ENCODE data around the gene SERPINB3. TPM values are rescaled to one million over a fixed set of nuclear protein-coding genes. Genes with fewer than 3 reads are reported as not detected.

SERPINB3 gene
- total RNA-seq, 2 experiments from 2014 or later = not detected

GRCh38 chr18:63627819-63628218, 33.9 kb downstream of the SERPINB3 start:
- H3K36me3 Mint-ChIP-seq = no peaks in the 10 kb centered on the region
- DNase-seq (no peak), ATAC-seq (no peak)
- no peaks in the 10 kb centered on the region for H3K27me3 Mint-ChIP-seq
- CTCF ChIA-PET = no interaction called here
- H3K9me3 Mint-ChIP-seq (ENCODE audit: low read depth) = peaks cover 23% of the 10 kb centered on the region
- H3K27ac Mint-ChIP-seq = no peak overlapping the region
- no peaks in the 10 kb centered on the region for H3K4me1 Mint-ChIP-seq
- no peak overlapping the region for H3K4me3 Mint-ChIP-seq

DNA sequence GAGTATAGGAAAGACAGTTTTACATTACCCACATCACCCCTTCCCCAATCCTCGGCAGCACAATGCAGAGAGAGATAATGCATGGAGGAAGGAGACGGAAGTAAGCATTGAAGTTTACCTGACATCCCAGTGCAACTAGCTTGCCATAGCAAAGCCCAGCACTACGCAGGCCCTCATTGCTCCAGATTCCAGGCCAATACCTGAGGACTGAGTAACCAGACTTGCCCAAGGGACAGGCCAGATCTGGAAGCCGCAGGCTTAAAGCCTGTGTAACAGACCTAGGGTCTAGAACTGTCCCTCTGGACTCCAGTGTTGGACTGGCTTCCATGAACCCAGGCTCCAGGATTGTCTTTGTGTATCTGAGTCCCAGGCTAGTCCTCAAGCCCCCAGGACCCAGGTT, 35.3 kb downstream of the SERPINB3 start:
- no peak overlapping the region for H3K4me3 Mint-ChIP-seq
- no peaks in the 10 kb centered on the region for H3K36me3 Mint-ChIP-seq
- no peaks in the 10 kb centered on the region for H3K4me1 Mint-ChIP-seq
- CTCF ChIA-PET = no interaction called here
- H3K27ac Mint-ChIP-seq = no peak overlapping the region
- ATAC-seq = no peak
- peaks cover 21% of the 10 kb centered on the region for H3K9me3 Mint-ChIP-seq (ENCODE audit: low read depth)
- DNase-seq = no peak
- no peaks in the 10 kb centered on the region for H3K27me3 Mint-ChIP-seq

- ATAC-seq (no peak), DNase-seq (no peak)
- Mint-ChIP-seq H3K4me1 (no peaks in the 10 kb centered on the region), H3K27me3 (no peaks in the 10 kb centered on the region), H3K9me3 (ENCODE audit: low read depth) (peaks cover 21% of the 10 kb centered on the region), H3K36me3 (no peaks in the 10 kb centered on the region), H3K27ac (no peak overlapping the region), H3K4me3 (no peak overlapping the region)
- CTCF ChIA-PET = no interaction called here
Observed at GRCh38 chr18:63624863-63625262, 36.8 kb downstream of the SERPINB3 start.

- Mint-ChIP-seq H3K4me1 (no peaks in the 10 kb centered on the region), H3K27me3 (no peaks in the 10 kb centered on the region), H3K9me3 (ENCODE audit: low read depth) (peaks cover 7% of the 10 kb centered on the region), H3K27ac (no peak overlapping the region), H3K36me3 (no peaks in the 10 kb centered on the region), H3K4me3 (no peak overlapping the region)
- DNase-seq = no peak
- CTCF ChIA-PET = no interaction called here
- ATAC-seq = no peak
Observed at GRCh38 chr18:63619661-63620060, 42.0 kb downstream of the SERPINB3 start.

DNA sequence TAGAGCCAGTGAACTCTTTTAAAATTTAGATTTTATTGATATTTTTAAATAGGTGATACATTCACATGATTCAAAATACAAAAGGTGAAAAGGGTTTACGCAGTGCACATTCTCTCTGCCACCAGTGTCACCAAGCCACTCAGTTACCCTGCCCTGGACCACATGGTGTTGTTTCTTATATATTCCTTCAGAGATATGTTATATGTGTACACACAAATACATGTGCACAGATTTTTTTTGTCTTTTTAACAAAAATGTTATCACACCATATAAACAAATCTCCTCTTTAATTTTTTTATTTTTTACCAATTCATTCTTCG, 43.8 kb downstream of the SERPINB3 start:
- Mint-ChIP-seq H3K27me3 (no peaks in the 10 kb centered on the region), H3K27ac (no peak overlapping the region), H3K4me1 (no peaks in the 10 kb centered on the region), H3K9me3 (ENCODE audit: low read depth) (no peaks in the 10 kb centered on the region), H3K36me3 (no peaks in the 10 kb centered on the region), H3K4me3 (no peak overlapping the region)
- ATAC-seq (no peak), DNase-seq (no peak)
- CTCF ChIA-PET = no interaction called here

DNA sequence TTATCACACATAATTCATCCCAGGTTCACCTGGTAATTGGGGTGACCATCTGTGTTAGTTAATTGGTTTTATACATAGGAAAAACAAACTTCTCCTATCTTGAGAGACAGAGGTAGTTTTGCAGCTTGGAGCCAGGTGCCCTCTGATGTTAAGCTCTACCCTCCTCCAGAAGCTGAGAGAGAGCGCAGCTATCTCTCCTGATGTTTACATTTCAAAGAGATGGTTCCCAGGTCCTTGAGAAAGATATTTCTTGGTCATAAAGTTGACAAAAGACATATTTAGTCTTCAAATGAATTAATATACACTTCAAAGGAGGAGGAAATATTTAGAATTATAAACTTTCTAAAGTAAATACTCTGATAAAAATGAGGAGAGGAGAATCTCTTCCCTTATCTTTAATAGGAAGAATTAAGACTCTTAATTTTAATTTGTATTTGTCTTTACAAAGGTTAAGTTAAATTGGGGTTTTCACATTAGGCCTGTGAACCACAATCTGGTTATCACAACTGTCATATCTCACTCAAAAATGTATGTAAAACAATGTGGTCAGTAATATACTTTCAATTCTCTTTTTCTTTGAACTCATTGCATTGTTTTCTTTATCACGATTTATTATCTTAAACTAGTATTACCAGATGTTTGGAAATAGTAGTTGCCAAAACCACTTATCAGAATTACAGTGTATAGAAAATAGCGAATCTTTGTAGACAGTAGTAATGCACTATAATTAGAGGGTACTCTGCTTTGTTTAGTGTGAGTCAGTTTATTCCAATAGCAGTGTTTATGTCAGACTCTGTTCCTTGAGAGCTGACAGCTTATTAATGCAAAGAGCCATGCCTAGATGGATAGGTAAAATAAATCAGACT, 44.4 kb downstream of the SERPINB3 start:
- DNase-seq (no peak), ATAC-seq (no peak)
- CTCF ChIA-PET = no interaction called here
- no peak overlapping the region for H3K27ac Mint-ChIP-seq
- no peak overlapping the region for H3K4me3 Mint-ChIP-seq
- no peaks in the 10 kb centered on the region for H3K27me3 Mint-ChIP-seq
- H3K9me3 Mint-ChIP-seq (ENCODE audit: low read depth) = no peaks in the 10 kb centered on the region
- H3K36me3 Mint-ChIP-seq = no peaks in the 10 kb centered on the region
- H3K4me1 Mint-ChIP-seq = no peaks in the 10 kb centered on the region

- Mint-ChIP-seq H3K4me3 (no peak overlapping the region), H3K4me1 (no peaks in the 10 kb centered on the region), H3K27me3 (peaks cover 3% of the 10 kb centered on the region), H3K27ac (no peak overlapping the region), H3K36me3 (no peaks in the 10 kb centered on the region), H3K9me3 (ENCODE audit: low read depth) (no peaks in the 10 kb centered on the region)
- no peak for ATAC-seq
- DNase-seq = no peak
- CTCF ChIA-PET = no interaction called here
Observed at GRCh38 chr18:63613420-63613819, 48.3 kb downstream of the SERPINB3 start.

DNA sequence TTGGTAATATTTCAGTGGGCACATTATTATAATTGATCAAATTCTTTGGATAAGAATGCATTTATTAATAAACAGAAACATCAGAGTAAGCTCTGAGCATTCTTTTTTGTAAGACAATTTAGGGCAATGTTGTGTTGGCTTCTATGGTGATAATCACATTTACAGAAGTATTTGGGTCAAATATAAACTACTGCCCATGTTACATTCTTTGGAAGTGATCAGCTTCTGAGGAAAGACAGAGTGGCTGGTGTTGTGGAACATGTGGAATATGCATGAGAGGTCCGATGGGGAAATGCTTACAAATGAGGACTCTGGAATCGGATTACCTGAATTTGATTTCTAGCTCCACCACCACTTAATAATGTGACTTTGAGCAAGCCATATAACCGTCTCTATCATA, 55.2 kb downstream of the SERPINB3 start:
- Mint-ChIP-seq H3K36me3 (no peaks in the 10 kb centered on the region), H3K9me3 (ENCODE audit: low read depth) (no peaks in the 10 kb centered on the region), H3K27me3 (peaks cover 6% of the 10 kb centered on the region), H3K4me1 (peaks cover 5% of the 10 kb centered on the region), H3K4me3 (no peak overlapping the region), H3K27ac (no peak overlapping the region)
- CTCF ChIA-PET = no interaction called here
- ATAC-seq (no peak), DNase-seq (no peak)

Other genes with a start within 250 kb of the SERPINB3 start
- gene VPS4B, start 239.4 kb downstream of the SERPINB3 start, total RNA-seq = 10 to 100 TPM; 63.3 to 64.8 TPM
- not detected for gene SERPINB5, start 184.9 kb downstream of the SERPINB3 start, total RNA-seq
- gene SERPINB12, start 119.5 kb downstream of the SERPINB3 start, total RNA-seq = not detected
- not detected for gene SERPINB13, start 74.5 kb downstream of the SERPINB3 start, total RNA-seq
- gene SERPINB4, start 17.6 kb downstream of the SERPINB3 start, total RNA-seq = not detected
- not detected for gene SERPINB11, start 41.1 kb upstream of the SERPINB3 start, total RNA-seq
- gene SERPINB7, start 113.5 kb upstream of the SERPINB3 start, total RNA-seq = not detected
- gene SERPINB2, start 225.8 kb upstream of the SERPINB3 start, total RNA-seq = not detected
- under 1 TPM in 1 of 2 experiments, not detected in 1; 0.14 TPM for gene SERPINB10, start 246.1 kb upstream of the SERPINB3 start, total RNA-seq